ENCODE results near the gene CBX4. TPM values are rescaled to one million over a fixed set of nuclear protein-coding genes. Genes with fewer than 3 reads are reported as not detected.

CBX4 gene
- total RNA-seq, 1 donor from 2014 or later: 6.8 TPM

DNA sequence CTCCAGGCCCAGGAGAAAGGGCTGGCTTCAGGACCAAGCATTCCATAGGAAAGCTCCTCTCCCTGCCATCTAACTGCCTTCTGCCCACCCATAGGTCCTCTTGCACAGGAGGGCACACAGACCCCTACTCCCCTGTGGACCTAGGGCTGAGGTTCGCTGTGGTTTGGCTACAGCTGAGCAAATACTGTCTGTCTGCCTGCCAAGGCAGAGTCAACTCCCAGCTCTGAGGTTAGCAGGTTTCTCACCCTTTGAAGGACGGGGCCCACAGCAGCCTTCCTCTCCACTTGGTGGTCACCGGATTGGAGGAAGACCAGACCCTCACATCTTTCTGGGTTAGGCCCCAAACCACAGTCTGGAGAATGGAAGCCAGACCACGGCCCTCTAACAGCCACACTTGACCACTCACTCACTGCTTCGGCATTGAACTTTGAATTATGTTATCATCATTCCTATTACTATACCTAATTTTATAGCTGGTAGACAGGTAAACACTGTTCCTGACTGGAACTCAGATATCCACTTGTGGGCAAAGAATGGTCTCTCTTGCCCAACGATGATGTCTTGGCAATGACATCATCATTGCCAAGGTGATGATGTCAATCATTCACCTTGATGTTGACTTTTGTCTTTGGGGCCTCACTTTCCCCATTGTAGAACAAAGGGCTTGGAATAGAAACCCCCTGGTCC, 14.2 kb downstream of the CBX4 start:
- TF ChIP-seq, protein P1, sequence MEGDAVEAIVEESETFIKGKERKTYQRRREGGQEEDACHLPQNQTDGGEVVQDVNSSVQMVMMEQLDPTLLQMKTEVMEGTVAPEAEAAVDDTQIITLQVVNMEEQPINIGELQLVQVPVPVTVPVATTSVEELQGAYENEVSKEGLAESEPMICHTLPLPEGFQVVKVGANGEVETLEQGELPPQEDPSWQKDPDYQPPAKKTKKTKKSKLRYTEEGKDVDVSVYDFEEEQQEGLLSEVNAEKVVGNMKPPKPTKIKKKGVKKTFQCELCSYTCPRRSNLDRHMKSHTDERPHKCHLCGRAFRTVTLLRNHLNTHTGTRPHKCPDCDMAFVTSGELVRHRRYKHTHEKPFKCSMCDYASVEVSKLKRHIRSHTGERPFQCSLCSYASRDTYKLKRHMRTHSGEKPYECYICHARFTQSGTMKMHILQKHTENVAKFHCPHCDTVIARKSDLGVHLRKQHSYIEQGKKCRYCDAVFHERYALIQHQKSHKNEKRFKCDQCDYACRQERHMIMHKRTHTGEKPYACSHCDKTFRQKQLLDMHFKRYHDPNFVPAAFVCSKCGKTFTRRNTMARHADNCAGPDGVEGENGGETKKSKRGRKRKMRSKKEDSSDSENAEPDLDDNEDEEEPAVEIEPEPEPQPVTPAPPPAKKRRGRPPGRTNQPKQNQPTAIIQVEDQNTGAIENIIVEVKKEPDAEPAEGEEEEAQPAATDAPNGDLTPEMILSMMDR (IDR thresholded peaks at IDR 0.05; ENCODE audit: unreplicated experiment): no peak
- H3K36me3 Mint-ChIP-seq (ENCODE audit: low read depth, unreplicated experiment): peaks cover 5% of the 10 kb centered on the region
- peaks cover 20% of the 10 kb centered on the region for H3K27me3 Mint-ChIP-seq (ENCODE audit: unreplicated experiment)
- H3K9me3 Mint-ChIP-seq (ENCODE audit: unreplicated experiment): no peaks in the 10 kb centered on the region
- no peak for DNase-seq (ENCODE audit: low spot score)
- H3K4me1 Mint-ChIP-seq (ENCODE audit: unreplicated experiment): peaks cover 23% of the 10 kb centered on the region
- H3K27ac Mint-ChIP-seq (ENCODE audit: unreplicated experiment): no peak overlapping the region
- H3K4me3 Mint-ChIP-seq (ENCODE audit: unreplicated experiment): no peak overlapping the region

DNA sequence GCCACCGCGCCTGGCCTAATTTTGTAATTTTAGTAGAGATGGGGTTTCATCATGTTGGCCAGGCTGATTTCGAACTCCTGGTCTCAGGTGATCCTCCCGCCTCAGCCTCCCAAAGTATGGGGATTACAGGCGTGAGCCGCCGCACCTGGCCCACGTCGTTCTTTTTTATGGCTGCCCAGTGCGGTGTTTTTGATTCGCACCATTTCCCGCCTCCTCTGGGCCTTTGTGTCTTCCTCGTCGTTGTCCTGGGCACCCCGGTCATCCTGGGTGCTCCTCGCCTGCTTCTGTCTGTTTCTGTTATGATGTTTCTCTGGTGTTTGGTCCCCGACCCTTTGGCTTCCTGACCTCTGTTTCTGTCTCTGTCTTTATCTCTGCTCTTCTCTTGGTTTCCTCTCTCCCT, 15.0 kb downstream of the CBX4 start:
- Mint-ChIP-seq H3K27ac (ENCODE audit: unreplicated experiment) (no peak overlapping the region), H3K4me1 (ENCODE audit: unreplicated experiment) (peaks cover 22% of the 10 kb centered on the region), H3K9me3 (ENCODE audit: unreplicated experiment) (no peaks in the 10 kb centered on the region), H3K36me3 (ENCODE audit: low read depth, unreplicated experiment) (peaks cover 5% of the 10 kb centered on the region), H3K27me3 (ENCODE audit: unreplicated experiment) (peaks cover 23% of the 10 kb centered on the region), H3K4me3 (ENCODE audit: unreplicated experiment) (no peak overlapping the region)
- TF ChIP-seq, protein P1 (IDR thresholded peaks at IDR 0.05; ENCODE audit: unreplicated experiment): no peak
- no peak for DNase-seq (ENCODE audit: low spot score)

DNA sequence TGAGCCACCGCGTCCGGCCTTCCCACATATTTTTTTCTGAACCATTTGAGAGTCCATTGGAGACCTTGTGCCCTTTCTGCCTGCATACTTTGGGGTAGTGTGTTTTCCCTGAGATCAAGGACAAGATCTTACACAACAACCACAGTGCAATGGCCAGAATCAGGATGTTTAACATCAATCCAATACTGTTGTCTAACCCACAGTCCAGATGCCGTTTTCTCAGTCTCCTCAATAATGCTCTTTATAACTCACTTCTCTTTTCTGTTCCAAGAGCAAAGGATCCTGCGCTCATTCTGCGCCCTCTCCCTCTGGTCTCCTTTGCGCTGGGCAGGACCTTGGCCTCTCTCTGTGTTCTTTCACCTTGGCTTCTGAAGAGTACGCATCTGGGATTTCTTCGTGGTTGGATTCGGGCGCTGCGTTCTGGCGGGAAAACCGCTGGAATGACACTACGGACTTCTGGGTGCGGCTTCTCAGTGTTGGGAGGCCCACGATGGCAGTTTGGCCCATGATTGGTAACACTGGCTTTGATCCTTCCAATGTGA, 16.6 kb downstream of the CBX4 start:
- peaks cover 13% of the 10 kb centered on the region for H3K4me1 Mint-ChIP-seq (ENCODE audit: unreplicated experiment)
- H3K4me3 Mint-ChIP-seq (ENCODE audit: unreplicated experiment): no peak overlapping the region
- no peaks in the 10 kb centered on the region for H3K9me3 Mint-ChIP-seq (ENCODE audit: unreplicated experiment)
- no peak for DNase-seq (ENCODE audit: low spot score)
- H3K36me3 Mint-ChIP-seq (ENCODE audit: low read depth, unreplicated experiment): peaks cover 5% of the 10 kb centered on the region
- TF ChIP-seq, protein P1 (IDR thresholded peaks at IDR 0.05; ENCODE audit: unreplicated experiment): no peak
- no peak overlapping the region for H3K27ac Mint-ChIP-seq (ENCODE audit: unreplicated experiment)
- H3K27me3 Mint-ChIP-seq (ENCODE audit: unreplicated experiment): peaks cover 22% of the 10 kb centered on the region

DNA sequence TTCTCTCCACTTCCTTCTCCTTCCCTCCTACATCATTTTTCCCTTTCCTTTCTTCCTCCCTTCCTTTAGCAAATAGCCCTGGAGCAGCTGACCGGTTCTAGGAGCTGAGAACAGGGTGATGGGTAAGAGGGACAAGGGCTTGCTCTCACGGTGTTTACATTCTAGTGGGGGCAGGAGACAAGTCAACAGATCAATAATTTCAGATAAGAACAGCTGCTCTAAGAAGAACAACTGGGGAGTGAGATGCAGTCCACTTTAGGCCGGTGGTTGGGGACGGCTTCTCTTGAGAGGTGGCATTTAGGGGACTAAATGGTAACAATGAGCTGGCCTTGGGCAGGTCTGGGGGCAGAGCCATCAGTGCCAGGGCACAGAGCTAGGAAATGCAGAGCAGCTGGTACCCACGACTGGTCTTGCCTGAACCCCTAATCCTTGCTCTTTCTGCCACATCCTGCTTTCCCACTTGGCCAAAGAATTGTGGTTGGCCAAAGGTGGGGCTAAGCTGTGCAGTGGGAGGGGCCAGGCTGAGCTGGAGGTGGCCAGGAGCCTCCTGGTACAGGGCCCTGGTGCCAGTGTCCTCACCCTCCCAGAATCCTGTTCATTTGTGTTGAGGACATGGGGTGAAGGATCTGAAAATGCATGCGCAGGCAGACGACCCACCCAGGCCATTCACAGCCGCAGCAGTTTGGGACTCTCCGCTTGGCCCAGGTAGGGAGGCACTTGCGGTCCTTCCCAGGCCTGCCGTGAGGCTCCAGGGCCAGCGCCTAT, 17.7 kb downstream of the CBX4 start:
- Mint-ChIP-seq H3K27me3 (ENCODE audit: unreplicated experiment) (peaks cover 19% of the 10 kb centered on the region), H3K27ac (ENCODE audit: unreplicated experiment) (no peak overlapping the region), H3K4me1 (ENCODE audit: unreplicated experiment) (peaks cover 5% of the 10 kb centered on the region), H3K36me3 (ENCODE audit: low read depth, unreplicated experiment) (peaks cover 5% of the 10 kb centered on the region), H3K4me3 (ENCODE audit: unreplicated experiment) (no peak overlapping the region), H3K9me3 (ENCODE audit: unreplicated experiment) (no peaks in the 10 kb centered on the region)
- DNase-seq (ENCODE audit: low spot score): no peak
- TF ChIP-seq, protein P1 (IDR thresholded peaks at IDR 0.05; ENCODE audit: unreplicated experiment): no peak

DNA sequence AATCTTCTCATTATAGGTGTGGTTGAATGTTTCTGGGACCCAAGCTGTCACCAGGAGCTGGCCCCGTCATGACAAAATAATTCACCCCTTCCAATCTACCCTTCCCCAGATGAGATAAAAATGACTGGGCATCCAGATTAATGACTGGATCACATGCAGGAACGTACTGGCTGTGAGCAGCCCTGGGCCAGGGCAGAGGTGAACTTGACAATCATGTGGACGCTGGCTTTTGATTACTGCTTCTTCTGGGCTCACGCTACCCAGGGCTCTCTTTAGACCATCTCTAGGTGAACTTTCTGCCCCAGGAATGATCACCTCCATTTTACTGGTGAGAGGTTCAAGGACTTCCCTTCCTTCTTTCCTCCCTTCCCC, 18.3 kb downstream of the CBX4 start:
- no peak for DNase-seq (ENCODE audit: low spot score)
- no peak overlapping the region for H3K27ac Mint-ChIP-seq (ENCODE audit: unreplicated experiment)
- no peaks in the 10 kb centered on the region for H3K9me3 Mint-ChIP-seq (ENCODE audit: unreplicated experiment)
- no peak overlapping the region for H3K4me3 Mint-ChIP-seq (ENCODE audit: unreplicated experiment)
- peaks cover 24% of the 10 kb centered on the region for H3K27me3 Mint-ChIP-seq (ENCODE audit: unreplicated experiment)
- peaks cover 3% of the 10 kb centered on the region for H3K4me1 Mint-ChIP-seq (ENCODE audit: unreplicated experiment)
- peaks cover 5% of the 10 kb centered on the region for H3K36me3 Mint-ChIP-seq (ENCODE audit: low read depth, unreplicated experiment)
- TF ChIP-seq, protein P1 (IDR thresholded peaks at IDR 0.05; ENCODE audit: unreplicated experiment): no peak

Measured in endothelial cell (in vitro differentiated cells).